B cell (primary cell): Measurements from ENCODE around the gene NAXE.
"Not testable (repeated sequence)": the region's sequence is repeated elsewhere in the genome, so short reads cannot be mapped to it uniquely, and the experiment has no call there.

Source experiments
- CTCF ChIP-seq: fragments of 200-600 bp; IDR thresholded peaks from one replicate; pipeline ENCODE4 v1.8.0; 2022; ENCODE audit warnings: antibody characterized with exemption, mild to moderate bottlenecking
- EZH2 ChIP-seq: IDR thresholded peaks from 2 replicates; pipeline ENCODE4 v1.6.1; 2012; ENCODE audit warnings: borderline replicate concordance, low read depth, mild to moderate bottlenecking, moderate library complexity, low read length; ENCODE audit not compliant: insufficient read depth, poor library complexity, severe bottlenecking

- not testable (repeated sequence) for TF ChIP-seq CTCF, EZH2
These were observed 39.6 kb downstream of the NAXE start for GRCh38 chr1:156631152-156631551.
